Renal cortical epithelial cell (primary cell): ENCODE data around the gene CST9. TPM values are rescaled to one million over a fixed set of nuclear protein-coding genes. Genes with fewer than 3 reads are reported as not detected.
A peak's percentile ranks its signal among the peaks of the same experiment; 100 is the strongest.

Source experiments
- DNase-seq: peaks from one replicate; pipeline ENCODE4 v3.0.0-alpha.2; 2011; ENCODE audit warnings: low read depth
- total RNA-seq: library from RNA; depleted of rRNA; stranded (reverse); fragments of >200 nt; gene quantifications from 2 replicates; pipeline ENCODE4 v1.2.3, GENCODE V29; 2014

CST9 gene, protein sequence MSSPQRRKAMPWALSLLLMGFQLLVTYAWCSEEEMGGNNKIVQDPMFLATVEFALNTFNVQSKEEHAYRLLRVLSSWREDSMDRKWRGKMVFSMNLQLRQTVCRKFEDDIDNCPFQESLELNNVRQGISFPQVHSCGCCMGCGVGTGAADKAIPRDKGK
- total RNA-seq: not detected in 2 replicates

DNA sequence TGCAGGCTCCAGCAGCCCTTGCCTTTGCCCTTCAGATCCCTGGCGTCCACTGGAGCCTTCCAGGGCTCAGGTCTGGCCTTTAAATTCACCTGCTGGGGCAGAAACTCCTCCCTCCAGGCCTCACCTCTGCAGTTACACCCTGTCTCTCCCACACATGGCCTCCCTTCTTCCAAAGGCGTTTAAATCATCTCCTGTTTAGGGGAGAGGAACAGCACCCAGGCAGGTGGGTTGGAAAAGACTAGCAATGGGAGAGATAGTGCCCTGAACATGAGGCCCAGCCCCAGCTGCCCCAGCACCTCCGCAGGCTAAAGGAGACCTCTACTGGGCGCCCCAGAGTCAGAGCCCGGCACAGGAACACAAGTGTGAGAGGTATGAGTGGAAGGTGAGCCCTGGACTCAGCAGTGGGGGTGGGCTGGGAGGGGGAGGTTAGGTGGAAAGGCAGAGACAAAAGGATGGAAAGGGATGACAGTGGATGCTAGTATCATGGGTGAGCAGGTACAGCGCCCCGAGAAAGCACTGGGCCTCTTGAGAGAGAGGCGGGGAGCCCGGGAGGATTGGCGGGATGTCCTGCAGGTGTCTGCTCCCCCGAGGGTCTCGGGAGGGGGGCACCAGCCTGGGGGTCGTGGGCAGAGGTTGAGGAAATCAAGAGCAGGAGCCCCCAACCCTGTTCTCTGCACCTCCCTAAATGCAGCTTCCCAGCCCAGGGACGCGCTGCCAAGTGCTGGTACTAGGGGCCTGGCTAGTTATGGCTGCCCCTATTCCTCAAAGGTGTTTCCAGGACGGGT, at the start of gene CST9:
CST9 (minus strand) TSS at position 51 of the 785 bp plus-strand sequence. CDS start 53 bp downstream, outside the sequence.
- no peak for DNase-seq

DNA sequence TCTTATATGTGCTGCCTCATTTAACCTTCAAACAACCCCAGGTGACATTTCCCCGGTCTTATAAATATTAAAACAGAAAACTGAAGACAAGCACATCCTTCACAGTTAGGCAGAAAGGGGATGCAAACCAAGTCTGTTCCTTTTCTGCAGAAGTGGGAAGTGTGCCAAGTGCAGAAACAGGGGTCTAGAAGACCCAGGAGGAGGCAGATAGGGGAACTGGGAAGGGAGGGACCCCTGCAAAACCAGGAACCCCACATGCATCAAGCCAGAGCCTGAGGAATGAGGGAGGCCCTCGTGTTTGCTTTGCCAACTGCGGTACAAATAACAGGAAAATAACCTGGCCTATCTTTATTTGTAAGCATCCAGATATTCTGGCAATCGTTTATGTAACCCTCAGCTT, 49.0 kb upstream of the CST9 start:
- no peak for DNase-seq

DNA sequence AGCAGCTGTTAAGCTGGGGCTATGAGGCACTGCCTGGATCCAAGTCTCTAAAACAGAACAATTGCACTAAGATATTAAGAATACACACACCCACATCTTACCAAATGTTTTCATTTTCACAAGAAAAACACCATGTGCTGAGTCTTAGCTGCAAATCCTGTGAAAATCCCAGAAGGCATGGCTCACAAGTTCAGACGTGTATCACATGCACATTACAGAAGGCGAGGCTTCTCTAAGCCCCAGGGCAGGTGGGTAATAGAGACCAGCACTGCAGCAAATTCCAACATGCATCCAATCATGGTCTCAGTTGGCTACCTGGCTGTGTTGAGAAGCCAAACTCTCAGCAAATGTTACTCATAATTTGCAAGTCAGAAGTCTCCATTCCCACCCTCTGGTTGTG, 48.3 kb upstream of the CST9 start:
- DNase-seq: no peak

DNA sequence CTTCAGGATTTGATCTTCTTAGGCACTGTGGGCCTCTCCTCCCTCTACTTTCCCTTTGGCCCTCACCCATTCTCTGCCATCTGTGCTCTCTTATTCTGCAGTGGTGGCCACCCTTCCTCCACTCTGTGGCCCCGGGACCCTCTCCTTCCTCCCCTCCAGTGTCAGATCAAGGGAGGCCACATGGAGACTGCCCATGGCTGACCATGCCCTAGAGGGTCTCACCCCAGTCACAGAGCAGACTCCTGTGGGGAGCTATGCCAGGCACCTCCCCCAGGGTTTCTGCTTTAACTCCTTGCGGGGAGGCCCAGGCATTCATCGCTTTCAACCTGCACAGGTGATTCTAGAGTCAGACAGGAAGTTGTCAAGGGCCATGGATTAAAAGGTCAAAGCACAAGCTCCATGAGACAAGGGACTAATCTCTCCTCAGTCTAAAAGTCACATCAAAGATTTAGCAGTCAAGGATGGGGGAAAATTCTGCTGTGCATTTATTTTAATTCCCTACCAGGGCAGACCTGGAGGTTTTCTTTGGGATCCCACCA, 47.8 kb upstream of the CST9 start:
- DNase-seq: no peak

DNA sequence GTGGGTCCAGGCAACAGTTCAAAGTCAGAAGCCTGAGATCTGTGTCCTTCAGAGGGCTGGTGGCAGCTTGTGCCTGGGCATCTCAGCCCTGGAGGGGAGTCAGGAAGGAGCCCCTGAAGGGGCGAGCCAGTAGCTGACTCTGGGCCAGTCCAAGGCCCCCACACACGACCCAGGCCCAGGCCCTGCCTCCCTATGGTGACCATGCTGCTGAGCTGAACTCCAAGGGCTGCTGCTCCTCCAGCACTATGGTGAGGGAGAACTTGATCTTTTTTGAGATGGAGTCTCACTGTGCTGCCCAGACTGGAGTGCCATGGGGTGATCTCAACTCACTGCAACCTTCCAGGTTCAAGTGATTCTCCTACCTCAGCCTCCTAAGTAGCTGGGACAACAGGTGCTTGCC, 47.2 kb upstream of the CST9 start:
- no peak for DNase-seq

DNA sequence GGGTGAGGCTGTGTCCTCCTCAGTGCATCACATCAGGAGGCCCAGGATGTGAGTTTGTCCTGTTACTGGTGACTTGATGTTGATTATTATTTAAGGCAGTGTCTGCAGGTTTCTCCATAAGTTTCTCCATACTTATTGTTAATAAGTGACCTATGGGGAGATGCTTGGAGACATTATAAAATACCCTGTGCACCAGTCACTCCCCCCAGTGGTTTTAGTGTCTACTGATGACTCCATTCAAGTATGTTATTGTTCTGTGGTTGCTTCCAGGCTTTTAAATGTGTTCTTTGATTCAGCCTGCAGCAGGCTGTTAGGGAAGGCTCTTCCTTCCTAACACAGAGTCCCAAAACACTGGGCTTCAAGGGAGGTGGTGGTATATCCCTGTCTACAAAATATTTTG, 46.7 kb upstream of the CST9 start:
- DNase-seq: peak; percentile 77

DNA sequence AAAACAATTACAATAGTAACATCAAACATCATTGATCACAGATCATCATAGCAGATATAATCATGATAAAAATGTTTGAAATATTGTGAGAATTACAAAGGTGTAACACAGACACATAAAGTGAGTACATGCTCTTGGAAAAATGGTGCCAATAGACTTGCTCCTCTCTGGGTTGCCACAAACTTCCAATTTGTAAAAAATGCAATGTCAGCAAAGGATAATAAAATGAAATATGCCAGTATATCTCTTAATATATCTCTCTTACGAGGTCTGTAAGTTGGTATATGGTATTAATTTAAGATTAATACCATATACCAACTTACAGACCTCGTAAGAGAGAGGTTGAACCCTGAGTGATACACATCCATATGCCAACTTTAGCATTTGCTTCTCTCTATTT, 45.4 kb upstream of the CST9 start:
- DNase-seq: no peak

DNA sequence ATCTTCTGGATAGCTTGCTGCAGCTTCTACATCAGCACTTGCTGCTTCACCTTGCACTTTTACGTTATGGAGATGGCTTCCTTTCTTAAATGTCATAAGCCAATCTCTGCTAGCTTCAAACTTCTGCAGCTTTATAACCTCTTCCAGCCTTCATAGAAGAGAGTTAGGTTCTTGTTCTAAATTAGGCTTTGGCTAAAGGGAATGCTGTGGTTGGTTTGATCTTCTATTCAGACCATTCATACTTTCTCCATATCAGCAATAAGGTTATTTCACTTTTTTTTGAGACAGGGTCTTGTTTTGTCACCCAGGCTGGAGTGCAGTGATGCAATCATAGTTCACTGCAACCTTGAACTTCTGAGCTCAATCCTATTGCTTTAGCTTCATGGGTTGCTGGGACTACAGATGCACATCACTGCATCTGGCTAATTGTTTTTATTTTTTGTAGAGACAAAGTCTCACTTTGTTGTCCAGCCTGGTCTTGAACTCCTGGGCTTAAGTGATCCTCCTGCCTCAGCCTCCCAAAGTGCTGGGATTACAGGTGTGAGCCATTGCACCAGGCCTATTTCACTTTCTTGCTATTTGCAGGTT, 44.2 kb upstream of the CST9 start:
- DNase-seq: no peak

DNA sequence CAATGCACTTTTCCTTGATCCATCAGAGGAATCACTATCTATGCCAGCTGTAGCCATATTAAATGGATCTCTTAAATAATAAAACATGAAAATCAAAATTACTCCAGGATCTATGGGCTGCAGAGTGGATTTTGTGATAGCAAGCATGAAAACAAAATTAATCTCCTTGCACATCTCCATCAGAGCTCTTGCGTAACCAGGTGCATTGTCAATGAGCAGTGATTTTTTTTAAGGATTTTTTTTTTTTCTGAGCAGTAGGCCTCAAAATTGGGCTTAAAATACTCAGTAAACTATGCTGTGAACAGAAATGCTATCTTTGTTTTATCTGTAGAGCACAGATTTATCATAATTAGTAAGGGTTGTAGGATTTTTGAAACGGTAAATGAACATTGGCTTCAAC, 43.5 kb upstream of the CST9 start:
- DNase-seq: no peak

DNA sequence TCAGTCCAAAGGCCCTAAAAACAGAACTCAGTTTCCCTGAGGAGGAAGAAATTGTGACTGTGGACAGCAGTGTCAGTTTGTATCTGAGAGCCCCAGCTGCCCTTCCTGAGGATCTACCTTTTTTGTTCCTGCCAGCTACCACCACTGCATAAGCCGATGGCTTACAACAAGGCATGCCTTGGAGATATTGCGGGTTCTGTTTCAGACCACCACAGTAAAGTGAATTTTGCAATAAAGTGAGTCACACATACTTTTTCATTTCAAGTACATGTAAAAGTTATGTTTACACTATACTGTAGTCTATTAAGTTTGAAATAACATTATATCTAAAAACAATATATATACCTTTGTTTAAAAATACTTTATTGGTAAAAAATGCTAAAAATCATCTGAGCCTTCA, 41.6 kb upstream of the CST9 start:
- no peak for DNase-seq

DNA sequence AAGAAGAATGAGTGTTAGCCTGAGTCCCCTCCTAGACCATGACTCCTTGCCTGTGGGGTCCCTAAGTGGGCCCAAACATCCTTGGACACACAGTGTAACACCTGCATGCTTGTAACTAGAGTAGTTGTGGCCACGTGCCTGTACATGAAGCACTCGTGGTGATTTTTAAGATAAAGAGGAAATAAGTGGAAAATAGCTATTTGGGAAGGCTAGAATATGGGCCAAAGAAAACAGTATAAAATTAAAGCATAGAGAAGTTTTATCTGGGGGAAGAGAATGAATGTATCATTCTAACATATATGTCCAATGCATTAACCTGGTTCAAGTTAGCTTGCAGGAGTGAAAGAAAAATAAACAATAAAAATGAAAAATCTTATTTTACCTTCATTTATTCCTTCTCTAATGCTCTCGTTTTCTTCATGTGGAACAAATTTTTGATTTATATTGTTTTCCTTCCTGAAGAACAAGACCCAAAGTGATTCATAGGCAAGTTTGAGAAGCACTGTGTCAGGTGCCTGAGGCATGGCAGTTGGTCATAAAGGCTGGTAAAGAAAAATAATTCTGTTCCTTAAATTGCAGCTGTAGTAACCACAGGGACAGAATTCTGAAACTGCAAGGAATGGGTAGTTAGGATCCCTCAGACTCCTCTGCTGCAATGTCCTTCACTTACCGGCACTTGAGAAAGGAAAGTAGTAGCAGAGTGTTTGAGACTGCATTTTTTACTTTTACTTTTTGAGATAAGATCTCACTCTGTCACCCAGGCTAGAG, 40.6 kb upstream of the CST9 start:
- DNase-seq: peak; percentile 79

DNA sequence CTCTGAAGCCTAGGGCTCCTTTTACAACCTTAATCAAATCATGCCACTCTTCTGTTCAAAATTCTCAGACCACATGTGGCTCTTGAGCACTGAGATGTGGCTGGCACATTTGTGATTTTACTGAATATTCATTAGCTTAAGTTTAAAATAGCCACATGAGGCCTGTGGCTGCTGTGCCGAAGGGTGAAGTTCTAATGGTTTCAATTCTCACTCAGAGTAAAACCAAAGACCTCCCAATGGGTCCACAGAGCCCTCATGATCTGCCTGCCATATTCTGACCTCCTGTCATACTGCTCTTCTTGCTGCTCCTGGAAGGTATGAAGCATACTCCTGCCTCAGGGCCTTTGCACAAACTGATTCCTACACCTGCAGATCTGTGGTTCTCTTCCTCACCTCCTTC, 39.9 kb upstream of the CST9 start:
- no peak for DNase-seq

DNA sequence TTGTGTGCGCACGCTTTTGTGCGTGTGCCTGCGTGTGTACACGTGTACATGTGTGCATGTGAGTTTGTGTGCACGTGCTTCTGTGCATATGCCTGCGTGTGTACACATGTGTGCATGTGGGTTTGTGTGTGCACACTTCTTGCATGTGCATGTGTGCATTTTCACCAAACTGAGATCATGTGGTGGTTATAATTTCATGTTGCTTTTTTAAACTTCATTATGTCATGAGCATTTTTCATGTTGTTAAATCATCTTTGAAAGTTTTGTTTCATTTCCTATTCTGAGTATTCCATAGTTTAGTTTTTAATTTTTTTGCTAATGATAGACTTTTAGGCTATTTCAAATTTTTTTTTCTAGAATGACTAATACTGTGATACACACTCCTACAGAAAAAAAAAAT, 38.4 kb upstream of the CST9 start:
- DNase-seq: no peak

DNA sequence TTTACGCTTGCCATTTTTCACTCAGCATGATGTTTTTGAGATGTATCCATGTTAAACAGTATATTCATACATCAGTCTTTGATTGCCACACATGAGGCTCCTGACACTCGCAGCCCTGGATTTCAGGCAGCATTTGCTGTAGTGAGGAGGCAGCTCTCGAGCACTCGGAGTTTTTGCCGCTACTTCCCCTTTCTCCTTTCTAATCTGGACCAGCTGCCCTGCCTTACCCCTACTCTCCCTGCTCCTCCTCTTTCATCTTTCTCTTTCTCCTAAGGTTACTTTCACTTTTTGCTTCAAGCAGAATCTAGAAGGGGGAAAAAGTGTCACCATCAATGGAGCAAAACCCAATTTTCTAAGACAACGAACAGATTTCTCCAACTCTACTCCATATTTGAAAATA, 37.9 kb upstream of the CST9 start:
- DNase-seq: no peak

DNA sequence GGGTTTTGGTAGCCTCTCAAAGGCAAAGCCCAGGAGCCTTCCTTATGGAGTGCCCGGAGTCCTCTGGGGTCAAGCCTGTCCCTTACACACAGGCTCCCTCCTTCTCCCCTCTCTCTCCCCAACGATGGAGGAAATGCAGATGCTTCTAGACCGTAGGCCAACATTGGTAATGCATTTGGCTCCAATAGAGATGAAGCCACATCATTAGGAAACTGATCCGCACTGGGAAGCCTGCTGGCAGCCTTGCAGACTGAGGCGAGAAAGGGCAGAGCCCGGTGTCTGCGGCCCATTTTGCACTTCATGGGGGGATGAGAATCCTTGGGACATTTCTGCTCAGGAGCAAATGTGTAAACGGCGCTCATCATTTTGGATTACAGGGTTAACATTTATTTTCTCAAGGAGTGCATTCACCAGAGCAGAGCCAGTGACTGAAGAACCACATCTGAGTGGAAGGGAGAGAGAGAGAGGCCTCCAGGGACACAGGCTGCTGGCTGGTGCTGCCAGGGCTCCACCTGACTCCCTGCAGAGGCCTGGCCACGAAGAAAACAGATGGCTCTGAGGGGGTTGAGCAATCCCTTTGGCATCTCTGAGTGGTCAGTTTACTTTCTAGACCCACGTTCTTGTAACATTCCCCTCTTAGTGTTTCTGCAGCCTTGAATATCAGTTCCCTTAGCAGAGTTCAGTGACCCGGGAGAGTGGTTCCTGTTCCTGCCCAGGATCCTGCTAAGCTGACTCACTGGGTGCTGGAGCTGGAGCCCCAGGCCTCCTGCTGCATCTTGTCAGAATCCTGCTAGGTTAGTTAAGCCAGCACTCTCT, 36.4 kb upstream of the CST9 start:
- peak; percentile 98 for DNase-seq

DNA sequence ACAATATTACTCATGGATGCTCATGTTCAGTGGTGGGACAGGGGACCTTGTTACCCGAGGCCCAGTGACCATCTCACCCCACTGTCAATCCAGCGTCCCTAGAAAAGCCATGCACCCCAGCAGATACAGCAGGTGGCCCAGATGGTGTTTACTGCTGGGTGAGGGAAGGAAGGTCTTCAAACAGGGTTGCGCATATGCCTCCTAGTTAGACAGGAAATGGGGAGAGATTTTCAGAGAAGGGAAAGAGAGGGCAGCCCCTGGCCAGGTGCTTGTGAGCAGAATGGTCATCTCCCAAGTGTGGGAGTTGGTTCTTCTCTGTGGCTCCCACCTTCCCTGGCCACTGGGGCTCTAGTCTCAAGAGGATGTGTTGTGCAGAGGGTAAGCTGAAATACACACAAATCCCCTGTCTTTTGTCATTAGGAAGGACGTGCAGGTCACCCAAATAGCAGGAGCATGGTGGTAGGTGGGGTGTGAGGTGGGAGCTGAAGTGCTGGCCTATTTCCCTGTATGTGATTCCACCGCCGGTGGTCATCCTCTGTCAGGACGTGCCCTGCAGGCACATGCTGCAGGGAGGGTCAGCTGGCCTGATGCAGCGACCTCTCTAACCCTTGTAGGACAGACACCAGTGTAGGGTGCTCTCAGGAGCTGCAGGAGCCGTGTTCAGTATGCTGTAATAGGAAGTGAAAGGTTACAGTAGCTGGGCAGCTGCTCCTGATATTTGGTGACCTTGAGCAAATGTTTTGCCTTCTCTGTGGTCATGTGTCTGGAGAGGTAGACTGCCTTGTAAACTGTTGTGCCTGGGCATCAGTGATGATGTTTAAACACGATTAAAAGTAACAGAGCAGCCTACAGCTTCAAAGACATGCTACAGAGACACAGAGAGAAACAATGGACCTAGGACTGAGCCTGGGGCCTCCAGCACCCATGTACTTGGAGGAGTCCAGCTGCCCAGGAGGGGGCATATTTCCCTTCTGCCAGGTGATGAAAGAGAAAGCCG, 35.3 kb upstream of the CST9 start:
- DNase-seq: no peak

DNA sequence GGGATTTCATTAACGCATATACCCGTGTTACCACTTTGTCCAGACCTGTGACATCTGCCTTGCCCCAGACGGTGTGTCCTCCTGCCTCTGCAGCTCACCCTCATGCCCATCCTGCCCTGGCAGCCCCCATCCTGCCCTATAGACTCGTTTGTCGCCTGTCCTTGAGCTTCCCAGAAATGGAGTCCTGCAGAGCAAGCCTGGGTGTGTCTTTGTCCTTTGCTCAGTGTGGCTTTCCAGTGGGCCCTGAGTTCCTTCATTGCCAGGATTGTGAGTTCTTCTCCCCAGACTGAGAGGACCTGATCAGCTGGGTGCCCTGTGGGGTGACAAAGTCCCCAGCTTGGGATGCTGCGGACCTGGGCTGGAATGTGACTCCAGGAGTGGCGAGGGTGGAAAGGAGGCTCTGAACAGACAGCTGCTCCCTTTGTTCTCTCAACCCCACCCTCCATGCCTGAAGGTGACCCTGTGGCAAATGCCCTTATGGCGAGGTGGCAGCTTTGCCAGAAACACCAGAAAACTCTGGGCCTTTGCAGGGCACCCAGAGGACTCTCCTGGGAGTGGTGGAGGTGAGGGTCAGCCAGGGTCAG, 34.4 kb upstream of the CST9 start:
- DNase-seq: no peak

DNA sequence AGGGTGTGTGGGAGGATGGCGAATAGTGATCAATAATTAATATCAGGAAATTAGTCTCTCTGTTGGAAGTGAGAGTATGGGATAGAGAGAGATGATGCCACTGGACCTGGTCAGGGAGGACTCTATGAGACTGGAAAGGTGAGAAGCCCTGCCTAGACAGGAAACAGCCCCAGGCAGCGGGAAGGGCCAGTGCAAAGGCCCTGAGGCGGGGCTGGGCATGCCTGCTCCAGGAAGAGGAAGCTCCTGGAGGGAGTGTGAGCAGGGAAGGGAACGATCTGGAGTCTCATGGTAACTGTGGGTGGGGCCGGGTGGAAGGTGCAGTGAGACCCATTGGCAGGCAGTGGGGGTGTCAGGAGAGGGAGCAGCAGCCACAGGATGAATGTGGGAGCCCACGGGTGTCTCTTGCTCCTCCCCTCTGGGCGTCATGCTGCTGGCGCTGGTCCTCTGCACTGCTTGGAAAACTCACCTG, 33.8 kb upstream of the CST9 start:
- DNase-seq: no peak

DNA sequence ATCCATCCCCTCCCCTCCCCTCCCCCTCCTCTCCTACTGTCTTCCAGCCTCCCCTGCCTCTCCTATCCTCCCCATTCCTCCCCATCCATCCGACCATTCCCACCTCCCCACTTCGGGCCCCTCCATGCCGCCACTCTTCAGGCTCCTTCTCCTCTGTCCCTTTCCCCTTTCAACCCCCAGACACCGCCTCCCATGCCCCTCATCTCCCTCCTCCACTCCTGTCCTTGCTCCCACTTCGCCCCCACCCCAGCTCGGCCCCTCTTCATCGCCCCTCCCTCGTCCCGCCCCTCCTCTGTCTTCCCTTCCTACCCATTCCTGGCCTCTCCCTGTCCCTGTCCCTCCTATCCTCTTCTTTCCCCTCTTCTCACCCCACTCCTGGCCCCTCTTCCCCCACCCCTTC, 32.6 kb upstream of the CST9 start:
- no peak for DNase-seq
